Epidermal melanocyte (primary cell): ENCODE results near the gene CEP72.
"Not testable (repeated sequence)": the region's sequence is repeated elsewhere in the genome, so short reads cannot be mapped to it uniquely, and the experiment has no call there.

Experiments used
- DNase-seq: peaks from one replicate; pipeline ENCODE4 v3.0.0; 2011; ENCODE audit warnings: low spot score; ENCODE audit not compliant: insufficient read length

CEP72 gene

DNA sequence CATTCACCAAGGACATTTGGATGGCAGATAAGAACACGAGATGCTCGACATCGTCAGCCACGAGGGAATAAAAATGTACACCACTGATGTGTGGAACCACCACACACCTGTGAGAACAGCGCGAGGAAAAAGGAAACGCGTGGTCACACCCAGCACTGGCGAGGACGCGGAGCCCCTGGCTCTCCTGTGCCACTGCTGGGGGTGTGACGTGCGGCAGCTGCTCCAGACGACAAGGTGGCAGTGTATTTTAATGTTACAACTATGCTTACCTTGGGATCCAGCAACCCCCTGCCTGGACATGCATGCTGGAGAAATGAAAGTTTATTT, 13.6 kb upstream of the CEP72 start:
- no peak for DNase-seq

DNA sequence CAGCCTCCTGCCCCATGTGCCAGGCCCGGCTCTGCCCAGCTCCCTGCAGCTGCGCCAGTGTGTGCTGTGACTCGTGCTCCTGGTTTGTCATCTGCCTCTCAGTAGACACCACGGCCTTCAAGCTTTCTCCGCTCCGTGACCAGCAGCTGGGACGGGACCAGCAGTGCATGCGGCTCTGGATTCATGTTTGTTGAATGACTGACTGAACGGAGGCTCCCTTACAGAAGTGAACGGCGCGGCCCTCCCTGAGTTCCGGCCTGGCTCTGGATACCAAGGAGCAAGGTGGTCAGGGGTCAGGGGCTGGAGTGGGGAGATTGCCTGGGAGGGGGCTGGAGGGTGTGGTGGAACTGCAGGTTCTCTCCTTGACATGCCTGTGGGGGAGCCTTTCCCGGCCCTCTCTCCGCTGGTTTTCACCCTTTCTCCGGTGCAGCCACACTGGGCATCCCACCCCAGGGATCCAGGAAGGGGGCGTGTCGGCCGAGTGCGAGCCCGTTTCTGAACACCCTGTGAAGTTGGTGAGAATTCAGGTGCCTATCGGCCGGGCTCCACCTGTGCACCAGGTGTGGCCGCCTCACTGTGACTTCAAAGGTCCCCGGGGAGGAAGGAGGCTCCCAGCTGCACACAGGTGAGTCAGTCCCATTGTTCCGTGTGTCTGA, 11.1 kb upstream of the CEP72 start:
- DNase-seq: no peak

DNA sequence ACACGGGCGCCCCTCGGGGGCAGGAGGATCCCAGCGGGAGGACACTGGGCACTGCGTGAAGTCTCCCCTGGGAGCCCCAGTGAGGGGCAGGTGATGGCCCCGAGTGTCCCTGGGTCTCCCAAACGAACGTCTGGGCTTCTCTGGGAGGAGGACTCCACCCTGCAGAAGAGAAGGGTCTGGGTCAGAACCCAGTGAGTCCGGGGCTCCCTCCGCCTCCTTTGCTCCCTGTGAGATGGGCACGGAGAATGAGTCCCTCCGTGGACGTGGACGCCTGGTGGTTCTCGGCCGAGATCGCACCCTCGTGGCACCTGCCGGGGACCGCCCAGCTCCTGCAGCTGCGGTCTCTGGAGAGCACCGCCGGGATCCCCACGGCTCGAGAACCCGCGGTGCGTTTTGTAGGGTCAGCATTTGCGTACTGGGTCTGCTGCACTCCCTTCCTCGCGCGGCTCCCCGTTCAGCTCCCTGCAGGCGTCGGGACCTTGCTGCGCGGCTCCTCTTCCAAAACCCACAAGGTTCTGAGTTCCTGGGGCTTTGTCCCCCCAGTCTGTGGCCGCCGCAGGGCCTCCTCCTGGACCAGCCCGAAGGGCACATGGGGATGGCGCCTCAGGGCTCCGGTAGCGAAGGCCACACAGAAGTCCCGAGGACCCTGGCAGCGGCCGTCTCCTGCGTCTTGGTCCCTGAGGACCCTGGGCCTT, 10.2 kb upstream of the CEP72 start:
- DNase-seq: no peak

DNA sequence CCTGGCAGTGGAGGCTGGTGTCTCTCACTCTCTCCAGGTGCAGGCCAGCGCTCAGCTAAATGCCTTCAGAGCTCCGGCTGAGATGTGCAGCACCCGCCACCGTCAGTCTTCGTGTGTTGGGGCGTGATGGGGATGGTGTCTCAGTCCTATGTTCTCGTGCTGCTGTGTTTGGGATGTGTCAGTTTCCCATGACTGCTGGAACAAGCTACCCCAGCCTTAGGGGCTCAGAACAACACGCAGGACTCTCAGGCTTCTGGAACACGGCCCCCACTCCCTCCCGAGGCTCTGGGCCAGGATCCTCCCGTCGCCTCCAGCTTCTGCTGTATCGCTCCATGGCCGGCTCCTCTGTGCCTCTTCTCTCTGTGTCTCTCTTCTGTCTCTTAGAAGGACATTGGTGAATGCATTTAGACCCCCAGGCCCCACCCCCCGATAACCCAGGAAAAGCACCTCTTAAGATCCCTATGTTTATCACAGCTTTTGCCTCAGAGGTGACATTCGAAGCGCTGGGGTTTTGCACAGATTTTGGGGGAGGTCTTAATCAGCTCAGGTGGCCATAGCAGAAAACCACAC, 9.6 kb upstream of the CEP72 start:
- no peak for DNase-seq

DNA sequence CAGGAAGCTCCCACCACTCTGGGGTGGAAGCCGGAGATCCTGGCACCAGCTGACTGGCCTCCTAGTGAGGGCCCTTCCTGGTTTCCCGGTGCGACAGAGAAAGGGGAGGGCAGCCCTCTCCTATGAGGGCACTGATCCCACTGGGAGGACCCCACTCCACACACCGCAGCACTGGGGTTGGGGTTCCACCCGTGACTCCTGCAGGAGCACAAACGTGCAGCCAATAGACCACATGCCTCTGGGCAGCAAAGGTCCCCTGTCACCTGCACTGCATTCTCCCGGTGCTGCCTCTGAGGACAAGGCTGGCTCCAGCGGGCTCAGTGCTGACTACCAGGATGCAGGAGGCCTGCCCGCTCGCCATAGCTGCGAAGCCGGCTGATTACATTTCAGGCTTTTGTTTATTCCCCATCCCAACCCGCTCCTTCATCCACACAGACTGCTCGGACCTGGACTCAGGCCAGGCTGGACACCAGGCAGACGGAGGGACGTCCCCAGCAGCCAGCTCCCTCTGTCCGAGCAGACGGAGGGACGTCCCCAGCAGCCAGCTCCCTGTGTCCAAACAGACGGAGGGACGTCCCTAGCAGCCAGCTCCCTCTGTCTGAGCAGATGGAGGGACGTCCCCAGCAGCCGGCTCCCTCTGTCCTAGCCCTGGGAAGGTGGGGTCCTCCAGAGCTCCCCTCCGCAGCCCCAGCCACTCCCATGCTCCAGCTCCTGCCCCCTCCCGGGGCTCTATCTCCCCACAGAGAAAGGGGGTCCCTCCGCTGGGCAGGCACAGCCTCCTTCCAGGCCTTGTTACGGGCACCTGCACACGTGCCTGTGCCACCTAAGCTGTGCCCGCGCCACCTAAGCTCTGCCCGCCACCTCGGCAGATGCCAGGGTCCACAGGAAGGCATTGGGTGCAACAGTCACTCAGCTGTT, 8.8 kb upstream of the CEP72 start:
- DNase-seq: no peak

DNA sequence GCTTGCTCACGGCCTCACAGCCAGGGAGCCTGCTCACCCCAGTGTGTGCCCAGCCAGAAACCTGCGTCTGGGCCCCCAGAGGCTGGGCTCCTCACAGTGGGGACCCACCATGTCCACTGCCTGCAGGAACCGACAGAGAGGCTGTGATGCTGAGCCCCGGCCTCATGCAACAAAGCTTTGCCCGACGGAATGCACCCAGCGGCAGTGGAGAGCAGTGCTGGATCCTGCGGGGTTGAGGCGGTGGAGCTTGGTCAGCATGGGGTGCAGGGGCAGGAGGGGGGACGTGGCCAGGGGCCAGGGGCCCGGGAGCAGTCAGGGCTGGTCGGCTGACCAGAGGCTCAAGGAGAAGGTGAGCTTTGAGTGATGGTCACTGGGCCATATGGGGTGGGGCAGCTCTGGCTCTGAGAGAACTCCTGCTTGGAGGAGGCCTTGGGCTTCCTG, 7.7 kb upstream of the CEP72 start:
- no peak for DNase-seq

DNA sequence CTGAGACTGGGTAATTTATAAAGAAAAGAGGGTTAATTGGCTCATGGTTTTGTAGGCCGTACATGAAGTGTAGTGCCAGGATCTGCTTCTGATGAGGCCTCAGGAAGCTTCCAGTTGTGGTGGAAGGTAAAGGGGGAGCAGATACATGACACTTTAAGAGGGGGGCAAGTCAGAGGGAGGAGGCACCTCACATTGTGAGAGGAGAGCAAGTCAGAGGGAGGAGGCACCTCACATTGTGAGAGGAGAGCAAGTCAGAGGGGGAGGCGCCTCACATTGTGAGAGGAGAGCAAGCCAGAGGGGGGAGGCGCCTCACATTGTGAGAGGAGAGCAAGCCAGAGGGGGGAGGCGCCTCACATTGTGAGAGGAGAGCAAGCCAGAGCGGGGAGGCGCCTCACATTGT, 7.0 kb upstream of the CEP72 start:
- DNase-seq: not testable (repeated sequence)

DNA sequence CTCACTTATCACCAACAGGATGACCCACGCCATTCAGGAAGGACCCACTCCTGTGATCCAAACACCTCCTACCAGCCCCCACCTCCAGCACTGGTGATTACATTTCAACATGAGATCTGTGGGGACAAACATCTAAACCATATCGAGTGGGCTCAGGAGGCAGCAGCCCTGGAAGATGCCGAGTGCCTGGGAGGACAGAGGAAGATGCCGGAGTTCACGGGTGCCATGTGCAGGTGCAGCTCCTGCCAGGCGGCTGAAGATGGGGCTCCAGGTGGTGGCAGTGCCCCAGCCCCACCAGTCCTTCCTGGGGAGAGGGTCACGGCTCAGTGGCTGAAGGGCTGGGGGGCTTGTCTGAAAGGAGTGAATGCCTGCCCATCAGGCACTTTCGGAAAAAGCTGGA, 6.1 kb upstream of the CEP72 start:
- DNase-seq: no peak

DNA sequence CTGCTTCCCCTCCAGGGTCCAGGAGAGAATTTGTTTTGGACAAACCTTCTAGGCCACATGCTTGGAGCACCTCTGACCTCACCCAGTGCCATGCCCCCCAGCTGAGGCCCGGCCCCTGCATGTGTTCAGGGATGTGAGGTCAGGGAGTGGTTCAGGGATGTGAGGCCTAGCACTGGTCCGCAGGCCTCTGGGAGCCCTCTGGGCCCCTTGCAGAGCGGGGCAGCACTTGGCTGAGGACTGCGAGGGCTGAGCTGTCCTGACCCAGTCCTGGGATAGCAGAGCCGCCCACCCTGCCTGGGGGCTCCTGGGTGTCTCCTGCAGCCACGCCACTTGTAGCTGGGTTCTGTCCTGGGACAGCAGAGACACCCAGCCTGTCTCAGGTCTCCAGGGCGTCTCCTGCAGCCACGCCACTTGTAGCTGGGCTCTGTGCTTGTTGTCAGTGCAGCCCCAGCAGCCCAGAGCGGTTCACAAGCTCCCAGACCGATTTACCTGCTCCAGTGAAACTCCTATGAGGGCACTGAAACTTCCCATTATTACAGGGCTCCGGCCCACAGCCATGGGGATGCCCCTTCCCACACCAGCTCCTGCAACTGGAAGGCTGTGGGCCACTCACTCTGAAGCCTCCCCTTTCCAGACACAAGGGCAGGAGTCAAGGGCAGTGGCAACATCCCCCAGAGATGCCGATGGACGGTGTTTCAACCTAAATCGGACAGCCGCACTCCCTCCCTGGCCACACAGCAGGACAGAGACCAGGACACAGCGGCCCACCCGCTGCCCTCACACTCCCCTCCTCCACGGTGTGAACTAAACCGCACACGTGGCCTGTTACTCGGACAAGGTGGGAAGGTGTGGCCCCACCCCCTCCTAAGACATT, 5.4 kb upstream of the CEP72 start:
- DNase-seq: no peak

DNA sequence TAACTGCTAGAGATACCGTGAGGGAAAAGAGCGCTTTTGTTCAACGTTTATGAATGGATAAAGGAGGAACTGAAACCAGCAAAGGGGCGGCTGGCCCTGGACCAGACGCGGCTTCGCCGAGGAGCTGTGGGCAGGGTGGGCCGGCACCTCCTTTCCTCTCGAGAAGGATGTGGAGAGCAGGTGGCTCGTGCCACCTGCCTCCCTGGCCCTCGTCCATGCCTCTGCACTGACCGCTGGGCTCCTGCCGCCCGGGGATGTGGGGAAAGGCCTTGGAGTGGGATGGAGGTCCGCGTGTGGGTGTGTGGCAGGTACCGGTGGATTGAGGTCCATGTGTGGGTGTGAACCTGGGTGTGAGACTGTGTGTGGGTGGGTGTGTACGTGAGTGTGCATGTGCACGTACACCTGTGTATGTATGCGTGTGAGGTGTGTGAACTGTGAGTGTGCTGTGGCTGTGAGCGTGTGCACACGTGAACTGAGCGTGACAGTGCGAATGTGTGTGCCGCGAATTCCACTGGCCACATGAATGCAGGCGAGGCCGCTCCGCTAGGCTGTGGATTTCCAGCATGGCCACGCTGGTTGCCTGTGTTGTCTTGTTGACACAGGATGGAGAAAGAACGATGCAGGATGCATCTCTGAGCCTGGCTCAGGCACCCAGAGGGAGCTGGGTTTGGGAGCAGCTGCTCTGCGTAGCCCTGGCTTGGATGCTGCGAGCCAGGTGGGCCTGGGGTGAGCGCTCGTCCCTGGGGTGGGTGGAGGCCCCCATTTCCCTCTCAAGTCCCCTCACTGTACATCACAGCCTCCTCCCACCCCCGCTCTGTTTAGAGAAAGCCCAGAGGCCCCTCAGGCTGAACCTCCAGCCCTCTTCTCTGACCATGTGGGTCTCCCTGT, 4.4 kb upstream of the CEP72 start:
- DNase-seq: no peak

DNA sequence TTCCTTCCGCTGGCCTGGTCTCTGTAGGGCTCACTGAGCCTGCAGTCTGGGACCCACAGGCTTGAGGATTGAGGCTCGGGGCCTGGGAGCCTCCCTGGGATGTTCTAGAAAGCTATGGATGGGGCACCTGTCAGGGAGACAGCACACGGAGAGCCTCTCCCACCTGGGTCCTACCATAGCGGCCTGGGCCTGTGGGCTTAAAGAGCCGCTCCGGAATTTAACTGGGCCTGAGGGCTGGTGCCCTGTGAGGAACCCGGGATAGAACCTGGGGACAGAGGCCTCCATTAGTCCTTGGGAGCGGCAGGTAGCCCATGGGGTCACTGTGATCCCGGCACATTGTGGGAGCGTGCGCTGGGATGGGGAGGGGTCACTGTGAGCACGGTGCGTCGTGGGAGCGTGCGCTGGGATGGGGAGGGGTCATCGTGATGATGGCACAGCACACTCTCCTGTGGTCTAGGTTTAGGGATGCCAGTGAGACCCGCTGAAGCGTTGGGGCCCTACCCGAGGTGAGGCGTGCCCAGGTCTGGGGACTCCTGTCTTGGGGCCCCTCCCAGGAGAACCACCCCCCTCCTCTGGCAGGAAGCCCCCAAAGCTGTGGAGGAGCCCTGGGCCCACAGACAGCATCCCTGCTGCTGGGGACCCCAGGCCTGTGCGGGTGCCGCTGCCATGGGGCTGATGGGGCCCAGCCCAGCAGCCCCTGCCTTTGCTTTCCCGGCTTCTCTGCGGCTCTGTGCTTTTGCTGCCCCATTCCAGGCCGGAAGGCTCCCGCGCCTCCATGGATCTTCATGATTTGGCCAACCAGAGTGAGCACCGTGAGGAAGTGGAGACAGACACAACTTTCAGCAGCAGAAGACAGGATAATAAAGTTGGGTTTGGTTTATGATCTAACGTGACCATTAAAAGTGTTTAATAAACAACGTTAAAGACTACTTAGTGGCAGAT, 3.4 kb upstream of the CEP72 start:
- DNase-seq: no peak

DNA sequence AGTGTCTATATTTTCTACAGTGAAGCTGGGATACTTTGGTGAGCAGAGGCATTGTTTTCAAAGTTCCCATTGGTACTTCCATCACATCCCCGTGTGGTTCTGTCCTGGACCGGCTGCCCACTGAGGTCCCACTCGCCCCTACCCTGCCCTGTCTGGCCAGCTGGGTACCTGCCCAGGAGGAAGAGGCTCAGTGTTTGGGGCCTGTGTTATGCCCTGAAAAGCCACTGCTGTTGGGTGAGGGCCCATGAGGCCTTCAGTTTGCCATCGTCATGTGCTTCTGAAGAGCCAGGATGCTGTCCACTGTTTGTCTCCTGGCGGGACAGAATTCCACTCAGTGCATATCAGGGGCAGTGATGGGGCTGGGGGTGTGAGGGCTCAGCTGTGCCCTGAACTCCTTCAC, 2.6 kb upstream of the CEP72 start:
- DNase-seq: no peak

DNA sequence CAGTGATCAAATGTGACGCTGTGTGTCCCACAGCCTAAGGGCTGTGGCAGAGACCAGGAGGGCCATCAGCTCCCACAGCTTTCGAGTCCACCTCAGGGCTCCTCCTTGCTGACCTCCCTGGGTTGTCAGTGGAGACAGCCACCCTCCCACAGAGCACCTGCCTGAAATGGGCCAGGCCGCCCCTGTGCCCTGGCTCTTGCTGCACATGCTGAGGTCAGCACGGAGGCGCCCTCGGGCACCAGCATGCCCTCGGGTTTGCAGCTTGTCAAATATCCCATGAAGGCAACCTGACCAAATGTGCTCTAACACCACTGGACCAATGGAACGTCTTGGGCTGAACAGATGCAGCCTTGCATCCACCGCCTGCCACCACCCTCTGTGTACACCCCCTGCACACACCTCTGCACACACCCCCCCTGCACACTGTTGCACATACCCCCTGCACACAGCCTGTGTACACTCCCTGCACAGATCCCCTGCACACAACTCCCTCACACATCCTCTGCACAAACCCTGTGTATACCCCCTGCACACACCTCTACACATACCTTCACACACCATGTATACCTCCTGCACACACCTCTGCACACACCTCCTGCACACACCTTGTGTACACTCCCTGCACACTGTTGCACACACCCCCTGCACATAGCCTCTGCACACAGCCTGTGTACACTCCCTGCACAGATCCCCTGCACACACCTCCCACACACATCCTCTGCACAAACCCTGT, 2.0 kb upstream of the CEP72 start:
- DNase-seq: no peak

DNA sequence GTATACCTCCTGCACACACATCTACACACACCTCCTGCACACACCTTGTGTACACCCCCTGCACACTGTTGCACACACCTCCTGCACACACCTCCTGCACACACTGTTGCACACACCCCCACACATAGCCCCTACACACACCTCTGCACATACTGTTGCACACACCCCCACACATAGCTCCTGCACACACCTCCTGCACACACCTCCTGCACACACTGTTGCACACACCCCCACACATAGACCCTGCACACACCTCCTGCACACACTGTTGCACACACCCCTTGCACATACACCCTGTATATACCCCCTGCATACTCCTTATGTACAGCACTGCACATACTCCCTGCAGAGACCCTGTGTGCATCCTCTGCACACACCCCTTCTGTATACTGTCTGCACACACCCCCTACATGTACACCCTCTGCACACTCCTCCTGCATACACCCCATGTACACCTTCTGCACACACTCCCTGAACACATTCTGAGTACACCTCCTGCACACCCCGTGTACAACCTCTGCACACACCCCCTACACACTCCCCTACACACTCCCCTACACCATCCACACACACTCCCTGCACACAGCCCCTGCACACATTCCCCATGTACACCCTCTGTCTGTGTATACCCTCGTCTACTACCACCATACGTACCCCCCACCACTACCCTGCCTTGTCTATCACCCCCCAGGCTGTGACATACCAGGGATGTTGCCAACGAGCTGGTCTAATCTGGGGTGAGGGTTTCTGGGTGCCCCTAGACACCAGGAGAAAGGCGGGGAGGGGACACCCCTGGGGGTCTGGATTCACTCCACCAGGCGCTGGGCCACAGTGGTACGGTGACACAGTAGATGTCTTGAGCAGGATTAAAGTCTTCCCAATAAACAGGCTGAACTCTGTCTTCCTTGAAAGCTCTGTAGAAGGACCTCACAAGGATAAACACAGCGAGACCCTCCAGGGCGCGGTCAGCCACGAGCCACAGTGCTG, 1.1 kb upstream of the CEP72 start:
- DNase-seq: no peak

DNA sequence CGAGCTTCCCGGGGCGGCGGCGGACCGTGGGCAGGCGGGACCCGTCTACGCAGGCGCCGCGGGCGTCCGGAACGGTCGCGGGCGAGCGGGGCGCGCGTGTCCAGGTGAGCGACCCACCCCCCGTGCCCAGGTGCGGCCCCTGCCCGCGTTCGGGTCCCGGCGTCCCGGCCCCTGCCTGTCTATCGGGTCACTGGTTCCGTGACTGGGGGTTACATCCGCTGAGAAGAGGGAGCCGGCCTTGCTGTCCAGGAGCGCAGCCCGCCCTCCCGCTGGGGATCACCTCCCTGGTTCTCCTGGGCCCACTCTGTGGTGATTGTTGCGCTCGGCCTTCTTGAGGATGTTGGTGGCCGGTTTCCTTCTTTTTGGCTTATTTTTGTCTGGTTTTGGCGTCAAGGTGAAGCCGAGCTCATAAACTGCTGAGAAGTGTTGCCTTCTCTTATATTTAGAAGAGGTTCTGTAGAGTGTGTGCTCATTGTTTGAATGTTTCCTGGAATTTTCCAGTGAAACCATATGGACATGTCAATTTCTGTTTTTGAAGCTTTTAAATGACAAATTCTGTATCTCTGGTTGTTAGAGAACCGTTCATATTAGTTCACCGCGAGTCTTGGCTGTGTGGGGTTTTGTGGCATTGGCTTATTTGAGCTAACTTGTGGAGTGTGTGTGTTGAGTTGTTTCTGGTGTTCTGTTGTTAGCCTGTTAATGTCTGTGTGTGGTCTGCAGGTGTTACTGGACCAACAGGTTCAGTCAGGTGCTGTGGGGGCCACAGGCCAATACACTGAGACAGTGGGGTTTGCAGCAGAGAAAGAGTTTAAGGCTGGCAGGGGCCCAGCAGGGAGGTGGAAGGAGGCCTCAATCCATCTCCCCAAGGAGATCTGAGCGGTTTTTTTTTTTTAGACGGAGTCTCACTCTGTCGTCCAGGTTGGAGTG, 621 bp downstream of the CEP72 start:
- DNase-seq: no peak

DNA sequence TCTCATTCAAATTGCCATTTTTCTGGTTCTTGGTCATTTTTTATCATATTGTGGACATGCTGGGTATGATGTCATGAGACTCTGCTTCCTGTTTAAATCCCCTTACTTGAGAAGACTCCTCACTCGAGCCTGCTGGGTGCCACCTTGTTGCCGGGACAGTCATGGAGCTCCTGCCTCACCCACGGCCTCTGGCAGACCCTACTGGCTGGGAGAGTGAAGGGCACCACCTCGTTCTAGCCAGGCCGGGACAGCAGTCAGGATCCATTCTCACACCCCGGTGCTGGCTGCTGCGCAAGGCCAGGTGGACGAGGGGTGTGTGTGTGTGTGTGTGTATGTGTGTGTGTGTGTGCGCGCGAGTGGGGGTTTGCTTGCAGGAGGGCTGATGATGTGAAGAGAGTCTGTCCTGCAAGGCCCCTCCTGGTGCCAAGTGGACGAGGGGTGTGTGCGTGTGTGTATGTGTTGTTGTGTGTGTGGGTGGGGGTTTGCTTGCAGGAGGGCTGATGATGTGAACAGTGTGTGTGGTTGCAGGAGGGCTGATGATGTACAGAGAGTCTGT, 4.4 kb downstream of the CEP72 start:
- no peak for DNase-seq
